ENCODE data around the gene ZNF808. TPM values are rescaled to one million over a fixed set of nuclear protein-coding genes. Genes with fewer than 3 reads are reported as not detected.

Gene ZNF808
- total and polyA plus RNA-seq, 9 of the 15 experiments (the other 6 are each of a cell fraction or from before 2014, with no cell fraction given) = 3.1 to 20.1 (median 10.9) TPM

GRCh38 chr19:52542984-52543664 lies 15.7 kb downstream of the ZNF808 start (continued):
- TF ChIP-seq FOXM1 (IDR thresholded peaks at IDR 0.05; ENCODE audit: low read depth) (no peak), FOXM1 (CRISPR knock-in tag; IDR thresholded peaks at IDR 0.05; ENCODE audit: low read depth) (no peak), OTX1 (CRISPR knock-in tag; IDR thresholded peaks at IDR 0.05) (no peak), SETDB1 (IDR thresholded peaks at IDR 0.05; ENCODE audit: low read length) (no peak), TAF7 (tag; IDR thresholded peaks at IDR 0.05) (no peak), STAG1 (CRISPR knock-in tag; IDR thresholded peaks at IDR 0.05; ENCODE audit: borderline replicate concordance) (no peak), HES1 (IDR thresholded peaks at IDR 0.05; ENCODE audit: low read depth) (no peak)

GRCh38 chr19:52554216-52554971 lies 26.9 kb downstream of the ZNF808 start:
- intact Hi-C loops (cut with micrococcal nuclease) = no loop called here
- no TSS peak for BruUV-seq (replicated peaks)
- 97% methylated on average over 15 of the region's 15 CpGs for WGBS (ENCODE audit: insufficient coverage, low coverage, missing lambda C conversion rate)
- ATAC-seq (no peak), FAIRE-seq (no peak), DNase-seq (ENCODE audit: extremely low read depth in 1 of 4, low spot score in 3 of 4) (no peak)
- Histone ChIP-seq H3K9me1 (ENCODE audit: control insufficient read depth, insufficient read depth, low read length) (no peaks in the 10 kb centered on the region), H3K27me3 (ENCODE audit: control insufficient read depth in 2 of 2, insufficient read depth in 2 of 2, low read length in 2 of 2) (no peaks in the 10 kb centered on the region), H3K9me3 (replicated peaks; ENCODE audit: control insufficient read depth, insufficient read depth, low read depth, low read length) (peaks cover 46% of the 10 kb centered on the region), H3K4me1 (replicated peaks in 1 of 2; ENCODE audit: control insufficient read depth in 2 of 2, insufficient read depth in 2 of 2, low read length in 2 of 2) (no peaks in the 10 kb centered on the region), H2AFZ (ENCODE audit: low read depth, low read length) (no peak overlapping the region), H4K20me1 (replicated peaks; ENCODE audit: control insufficient read depth, insufficient read depth, low read length) (no peaks in the 10 kb centered on the region), H3K79me2 (ENCODE audit: control insufficient read depth, insufficient read depth, low read length) (no peaks in the 10 kb centered on the region), H3K27ac (ENCODE audit: extremely low read depth, low read depth, low read length) (no peak overlapping the region), H3K4me2 (ENCODE audit: insufficient read depth, low read length) (no peak overlapping the region), H3K36me3 (ENCODE audit: control insufficient read depth, insufficient read depth, low read length) (peaks cover 48% of the 10 kb centered on the region), H3K9ac (ENCODE audit: insufficient read depth in 1 of 2, low read depth in 2 of 2, low read length in 2 of 2) (no peak overlapping the region), H3K4me3 (no peak overlapping the region)
- CTCF ChIA-PET (ENCODE audit: low intra/inter-chr PET ratio) = no interaction called here
- in situ Hi-C loops (cut with MboI) = no loop called here
- POLR2A ChIA-PET = no interaction called here
- peak; percentile 76; the same call in 1 of the 2 replicates for TF ChIP-seq ZNF75A (CRISPR knock-in tag; IDR thresholded peaks at IDR 0.05)
- TF ChIP-seq HEY1 (CRISPR knock-in tag; IDR thresholded peaks at IDR 0.05; ENCODE audit: borderline replicate concordance) = no peak
- peak; percentile 88 for TF ChIP-seq ZNF274 (IDR thresholded peaks at IDR 0.05; ENCODE audit: borderline replicate concordance, low read depth, low read length)
